Thyroid gland (tissue), 4 donors: Measurements from ENCODE around the gene SASH1. TPM values are rescaled to one million over a fixed set of nuclear protein-coding genes. Genes with fewer than 3 reads are reported as not detected.

Source experiments
- DNase-seq, 2 donors: peaks; one replicate each; pipeline ENCODE4 v3.0.0-alpha.2; 2019
- H3K27ac ChIP-seq, 3 donors: fragments of 200-600 bp; sonication (generic); 1 replicate in 2 of 3; 2 replicates in 1 of 3; pipeline ENCODE4 v1.5.1; 2016 to 2019; ENCODE audit warnings: mild to moderate bottlenecking in 1 of 3, moderate library complexity in 1 of 3
- H3K27me3 ChIP-seq: fragments of 200-600 bp; sonication (generic); one replicate; pipeline ENCODE4 v1.5.1; 2019
- H3K36me3 ChIP-seq, 2 donors: fragments of 200-600 bp; sonication (generic); one replicate each; pipeline ENCODE4 v1.5.1; 2016 to 2019
- H3K4me1 ChIP-seq, 2 donors: fragments of 200-600 bp; sonication (generic); one replicate each; pipeline ENCODE4 v1.5.1; 2017 to 2019
- H3K4me3 ChIP-seq, 3 donors: fragments of 200-600 bp; sonication (generic); replicated peaks in 1 of 3; 1 replicate in 2 of 3; 2 replicates in 1 of 3; pipeline ENCODE4 v1.5.1; 2016; ENCODE audit warnings: mild to moderate bottlenecking in 1 of 3
- H3K9me3 ChIP-seq: fragments of 200-600 bp; sonication (generic); one replicate; pipeline ENCODE4 v1.5.1; 2017
- POLR2A ChIP-seq, 2 donors: fragments of 450-650 bp; IDR thresholded peaks; one replicate each; pipeline ENCODE4 v1.6.1; 2017; ENCODE audit warnings: antibody characterized with exemption in 2 of 2, mild to moderate bottlenecking in 2 of 2, moderate library complexity in 1 of 2
- WGBS, 2 donors: methylation state at CpG; one replicate each; pipeline ENCODE4 v1.1.5; 2017; 5-methylcytosine and 5-hydroxymethylcytosine counted together
- intact Hi-C: fragments of 100-400 bp; cut with DNase I; formaldehyde crosslinking; loops from one replicate; pipeline ENCODE4 v1.15.1; 2023
- total RNA-seq, 4 donors: library from RNA; depleted of rRNA; stranded (reverse); fragments of >200 nt; gene quantifications; one replicate each; pipeline ENCODE4 v1.2.3, GENCODE V29; 2016
- TF ChIP-seq, protein P1 (sequence below), 6 experiments: fragments of 200-600 bp in 3 of 6; fragments of 450-650 bp in 3 of 6; sonication (generic) in 3 of 6; IDR thresholded peaks; one replicate each; pipeline ENCODE4 v1.5.1; 2016 to 2019; ENCODE audit warnings: antibody characterized with exemption in 6 of 6, mild to moderate bottlenecking in 2 of 6, inconsistent platforms in 1 of 6, moderate library complexity in 1 of 6

The SASH1 gene
- total RNA-seq, 4 donors from 2014 or later, result 154 to 235 (median 190) TPM

DNA sequence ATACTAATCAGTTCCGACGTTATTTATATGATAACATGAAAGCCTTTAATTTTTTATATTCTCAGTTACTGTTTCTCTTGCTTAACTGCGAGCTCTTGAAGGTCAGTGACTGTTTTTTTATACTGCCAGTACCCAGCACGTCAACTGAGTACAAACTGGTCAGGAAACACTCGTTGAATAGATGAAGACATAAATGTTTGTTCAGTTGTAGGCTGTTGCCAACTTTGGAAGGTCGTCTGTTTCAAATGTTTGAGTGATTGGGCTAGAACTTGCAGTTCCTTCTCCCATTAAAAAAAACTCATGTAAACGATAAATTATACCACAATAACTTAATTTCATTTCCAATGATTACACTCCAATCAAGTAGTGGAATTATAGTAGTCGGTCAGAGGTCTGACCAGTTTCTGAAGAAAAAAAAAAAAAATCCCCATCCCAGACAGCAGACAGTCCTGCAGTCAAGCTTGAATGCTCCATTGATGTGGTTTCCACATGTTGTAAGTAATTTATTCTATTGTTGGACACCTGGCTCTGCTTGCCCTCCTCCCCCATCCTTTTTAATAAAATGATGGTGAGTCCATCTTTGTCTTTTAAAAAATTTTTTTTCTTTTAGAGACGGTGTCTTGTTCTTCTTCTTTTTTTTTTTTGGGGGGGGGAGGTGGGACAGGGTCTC is 81.1 kb downstream of the SASH1 start:
- intact Hi-C loops, result no loop called here
- Histone ChIP-seq H3K4me1 (peaks cover 74 to 93% of the 10 kb centered on the region in 2 donors), H3K27me3 (no peaks in the 10 kb centered on the region), H3K9me3 (no peaks in the 10 kb centered on the region), H3K36me3 (no peaks in the 10 kb centered on the region), H3K4me3 (no peak overlapping the region), H3K27ac (peak overlapping the region; percentile 38 to 98 (median 90))
- TF ChIP-seq, protein P1, sequence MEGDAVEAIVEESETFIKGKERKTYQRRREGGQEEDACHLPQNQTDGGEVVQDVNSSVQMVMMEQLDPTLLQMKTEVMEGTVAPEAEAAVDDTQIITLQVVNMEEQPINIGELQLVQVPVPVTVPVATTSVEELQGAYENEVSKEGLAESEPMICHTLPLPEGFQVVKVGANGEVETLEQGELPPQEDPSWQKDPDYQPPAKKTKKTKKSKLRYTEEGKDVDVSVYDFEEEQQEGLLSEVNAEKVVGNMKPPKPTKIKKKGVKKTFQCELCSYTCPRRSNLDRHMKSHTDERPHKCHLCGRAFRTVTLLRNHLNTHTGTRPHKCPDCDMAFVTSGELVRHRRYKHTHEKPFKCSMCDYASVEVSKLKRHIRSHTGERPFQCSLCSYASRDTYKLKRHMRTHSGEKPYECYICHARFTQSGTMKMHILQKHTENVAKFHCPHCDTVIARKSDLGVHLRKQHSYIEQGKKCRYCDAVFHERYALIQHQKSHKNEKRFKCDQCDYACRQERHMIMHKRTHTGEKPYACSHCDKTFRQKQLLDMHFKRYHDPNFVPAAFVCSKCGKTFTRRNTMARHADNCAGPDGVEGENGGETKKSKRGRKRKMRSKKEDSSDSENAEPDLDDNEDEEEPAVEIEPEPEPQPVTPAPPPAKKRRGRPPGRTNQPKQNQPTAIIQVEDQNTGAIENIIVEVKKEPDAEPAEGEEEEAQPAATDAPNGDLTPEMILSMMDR (IDR thresholded peaks at IDR 0.05), result no peak
- TF ChIP-seq POLR2A (IDR thresholded peaks at IDR 0.05), result peak in 1 of 2 donors; percentile 49
- WGBS, 2 donors, result 13 to 27% methylated on average over 9 of the region's 9 CpGs
- DNase-seq, result peak; percentile 54 to 57

DNA sequence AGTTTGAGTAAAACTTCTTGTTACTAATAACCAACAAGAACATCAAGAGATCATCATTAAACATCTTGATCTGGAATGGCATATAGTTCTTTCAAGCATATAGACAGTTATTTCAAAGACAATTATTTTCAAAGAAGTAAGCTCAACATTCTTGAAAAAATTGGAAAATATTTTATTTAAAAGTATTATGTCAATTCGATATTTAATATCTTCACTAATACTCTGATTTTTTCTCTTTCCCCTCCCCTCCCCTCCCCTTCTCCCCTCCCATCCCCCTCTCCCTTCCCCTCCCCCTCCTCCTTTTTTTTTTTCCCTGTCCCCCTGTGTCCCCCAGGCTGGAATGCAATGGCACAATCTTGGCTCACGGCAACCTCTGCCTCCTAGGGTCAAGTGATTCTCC is 82.8 kb downstream of the SASH1 start:
- TF ChIP-seq POLR2A (IDR thresholded peaks at IDR 0.05), result no peak
- TF ChIP-seq, protein P1 (IDR thresholded peaks at IDR 0.05), result no peak
- WGBS, 2 donors, result 87 to 91% methylated on average over 2 of the region's 2 CpGs
- Histone ChIP-seq H3K9me3 (no peaks in the 10 kb centered on the region), H3K27me3 (no peaks in the 10 kb centered on the region), H3K4me3 (no peak overlapping the region), H3K27ac (peak overlapping the region; percentile 56 to 98 (median 90)), H3K36me3 (no peaks in the 10 kb centered on the region), H3K4me1 (peaks cover 74 to 89% of the 10 kb centered on the region in 2 donors)
- DNase-seq, result no peak
- intact Hi-C loops, result no loop called here

DNA sequence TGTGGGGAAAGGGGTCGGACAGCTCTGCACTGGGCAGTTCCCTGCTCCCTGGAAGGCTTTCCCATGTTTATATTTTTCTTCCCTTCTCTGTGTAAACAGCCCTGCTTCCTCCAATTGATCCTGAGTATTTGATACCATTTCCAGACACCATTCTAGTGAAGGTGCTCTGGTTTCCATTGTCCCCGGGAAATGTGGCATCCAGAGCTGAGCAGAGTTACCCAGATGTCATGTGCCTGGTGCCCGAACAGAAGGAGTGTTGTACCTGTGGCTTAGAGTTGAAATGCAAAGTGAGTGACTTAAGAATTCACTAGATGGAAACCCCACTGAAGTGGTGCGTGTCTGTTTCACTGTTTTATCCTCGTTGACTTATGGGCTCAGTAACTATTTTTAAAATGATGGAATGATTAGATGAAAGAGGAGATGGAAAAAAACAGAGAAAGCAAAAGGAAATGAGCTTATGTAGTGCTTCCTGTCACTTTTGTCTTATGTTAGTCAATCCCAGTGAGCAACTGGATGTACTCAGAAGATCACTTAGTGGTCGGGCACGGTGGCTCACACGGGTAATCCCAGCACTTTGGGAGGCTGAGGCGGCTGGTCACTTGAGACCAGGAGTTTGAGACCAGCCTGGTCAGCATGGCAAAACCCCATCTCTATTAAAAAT is 83.8 kb downstream of the SASH1 start:
- Histone ChIP-seq H3K9me3 (no peaks in the 10 kb centered on the region), H3K4me1 (peaks cover 81 to 89% of the 10 kb centered on the region in 2 donors), H3K27ac (peak overlapping the region; percentile 56 to 98 (median 90)), H3K27me3 (no peaks in the 10 kb centered on the region), H3K4me3 (no peak overlapping the region), H3K36me3 (no peaks in the 10 kb centered on the region)
- intact Hi-C loops, result no loop called here
- WGBS, 2 donors, result 62 to 75% methylated on average over 9 of the region's 9 CpGs
- no peak for DNase-seq
- TF ChIP-seq, protein P1 (IDR thresholded peaks at IDR 0.05), result no peak
- TF ChIP-seq POLR2A (IDR thresholded peaks at IDR 0.05), result no peak

DNA sequence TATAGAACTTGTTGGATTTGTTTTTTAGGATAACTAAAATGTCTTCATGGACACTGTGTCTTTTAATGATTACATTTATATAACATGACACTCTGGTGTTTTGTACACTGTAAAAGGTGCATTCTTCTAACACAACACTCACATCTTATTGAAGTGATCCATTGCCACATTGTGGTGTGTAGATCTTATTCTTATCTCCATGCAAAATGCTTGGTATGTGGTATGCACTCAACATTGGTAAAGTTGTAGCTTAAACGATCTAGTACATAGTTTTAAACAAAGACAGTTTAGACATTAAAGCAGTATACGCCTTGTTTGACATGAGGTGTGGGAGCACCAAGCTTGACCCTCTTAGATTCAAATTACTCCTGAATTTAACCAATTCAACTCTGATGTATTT is 84.7 kb downstream of the SASH1 start:
- 74 to 77% methylated on average over 2 of the region's 2 CpGs for WGBS, 2 donors

More for the DNA sequence above, 84.7 kb downstream of the SASH1 start:
- no peak for DNase-seq
- no peaks in the 10 kb centered on the region for H3K9me3 ChIP-seq
- peak overlapping the region; percentile 56 to 98 (median 90) for H3K27ac ChIP-seq
- TF ChIP-seq, protein P1 (IDR thresholded peaks at IDR 0.05), result no peak
- TF ChIP-seq POLR2A (IDR thresholded peaks at IDR 0.05), result no peak
- no peak overlapping the region for H3K4me3 ChIP-seq
- H3K27me3 ChIP-seq, result no peaks in the 10 kb centered on the region
- intact Hi-C loops, result no loop called here
- H3K4me1 ChIP-seq, result peaks cover 81 to 89% of the 10 kb centered on the region in 2 donors
- H3K36me3 ChIP-seq, result no peaks in the 10 kb centered on the region
